ENCODE data around the gene ARFGEF2.

- no peak for TF ChIP-seq CTCF (IDR thresholded peaks at IDR 0.05; ENCODE audit: poor library complexity)
- no peak for TF ChIP-seq EZH2 (IDR thresholded peaks at IDR 0.05; ENCODE audit: borderline replicate concordance)
These were observed 11.1 kb upstream of the ARFGEF2 start for GRCh38 chr20:48910347-48910781.
